HepG2 (cell line): ENCODE data around the gene PTPN12. TPM values are rescaled to one million over a fixed set of nuclear protein-coding genes. Genes with fewer than 3 reads are reported as not detected.
A peak's percentile ranks its signal among the peaks of the same experiment; 100 is the strongest.

ENCODE experiments used
- ATAC-seq: fragments of 200-7000 bp; cut with Tn5 transposase; 3 replicates; pipeline ENCODE4 v1.9.1; 2020; ENCODE audit warnings: mild to moderate bottlenecking, moderate library complexity
- BruUV-seq: library from RNA; stranded (reverse); fragments of 400-500 nt; replicated peaks from 2 replicates; lab custom pipeline; 2021; lab: Mats Ljungman, UMichigan
- CTCF ChIA-PET: fragments of 300-600 bp; formaldehyde crosslinking; extraction: SDS; loops from one replicate; lab custom pipeline; 2021; ENCODE audit warnings: low total read pairs, inconsistent platforms, low intra/inter-chr PET ratio; lab: Yijun Ruan, JAX
- POLR2A ChIA-PET: fragments of 350-600 bp; sonication (Branson Sonifier 250); formaldehyde crosslinking; loops from one replicate; lab custom pipeline; 2020; ENCODE audit warnings: antibody characterized with exemption, inconsistent platforms; lab: Yijun Ruan, JAX
- DNase-seq: peaks from one replicate; pipeline ENCODE4 v3.0.0-alpha.2; 2015; ENCODE audit warnings: low spot score
- FAIRE-seq: peaks from 3 replicates; lab custom pipeline; 2011; peaks lifted over from hg19 to GRCh38; lab: Jason Lieb, UNC
- H2AFZ ChIP-seq: one replicate; pipeline ENCODE4 v1.6.1; 2011; ENCODE audit warnings: low read length, inconsistent platforms
- H3K27ac ChIP-seq: fragments of 300-600 bp; 3 replicates; pipeline ENCODE4 v1.8.0; 2011; ENCODE audit warnings: mixed run types, mild to moderate bottlenecking, mixed read lengths, low read length, inconsistent platforms; ENCODE audit not compliant: insufficient read depth; ENCODE audit errors: extremely low read length
- H3K27me3 ChIP-seq, 2 experiments: fragments of 200-600 bp in 1 of 2; 2 replicates in 1 of 2; 3 replicates in 1 of 2; pipeline versions ENCODE4 v1.6.0 to v1.8.0; 2011; ENCODE audit warnings: low read length in 2 of 2, mild to moderate bottlenecking in 2 of 2, moderate library complexity in 2 of 2, inconsistent platforms in 1 of 2; ENCODE audit not compliant: insufficient read depth in 2 of 2, control insufficient read depth in 1 of 2
- H3K36me3 ChIP-seq, 2 experiments: fragments of 200-600 bp in 1 of 2; replicated peaks in 1 of 2; 2 replicates in 1 of 2; 3 replicates in 1 of 2; pipeline versions ENCODE4 v1.5.1 to v1.8.0; 2011; ENCODE audit warnings: low read length in 2 of 2, inconsistent platforms in 1 of 2; ENCODE audit not compliant: insufficient read depth in 2 of 2, control insufficient read depth in 1 of 2
- H3K4me1 ChIP-seq: 2 replicates; pipeline ENCODE4 v1.5.1; 2012; ENCODE audit warnings: low read length, inconsistent platforms; ENCODE audit not compliant: insufficient read depth
- H3K4me2 ChIP-seq: 2 replicates; pipeline ENCODE4 v1.6.0; 2011; ENCODE audit warnings: low read depth, low read length, inconsistent platforms
- H3K4me3 ChIP-seq, 3 experiments: fragments of 200-600 bp in 1 of 3; sonication (generic), shearing (Covaris generic) in 1 of 3; replicated peaks in 1 of 3; 2 replicates each; pipeline ENCODE4 v1.5.1; 2011 to 2016; ENCODE audit warnings: low read length in 3 of 3, inconsistent platforms in 2 of 3, low read depth in 2 of 3, mild to moderate bottlenecking in 2 of 3, control low read depth in 1 of 3, mixed read lengths in 1 of 3; ENCODE audit not compliant: insufficient read depth in 1 of 3
- H3K79me2 ChIP-seq: one replicate; pipeline ENCODE4 v1.6.1; 2011; ENCODE audit warnings: low read length, inconsistent platforms; ENCODE audit not compliant: insufficient read depth
- H3K9ac ChIP-seq: 2 replicates; pipeline ENCODE4 v1.6.0; 2011; ENCODE audit warnings: mild to moderate bottlenecking, low read depth, low read length, inconsistent platforms; ENCODE audit not compliant: insufficient read depth
- H3K9me3 ChIP-seq: 2 replicates; pipeline ENCODE4 v1.5.1; 2012; ENCODE audit warnings: mild to moderate bottlenecking, low read length
- H4K20me1 ChIP-seq: 2 replicates; pipeline ENCODE4 v1.6.0; 2011; ENCODE audit warnings: inconsistent platforms, mild to moderate bottlenecking, low read length, moderate library complexity; ENCODE audit not compliant: insufficient read depth
- ESRRA ChIP-seq: sonication (generic); formaldehyde crosslinking; IDR thresholded peaks from 2 replicates; pipeline ENCODE4 v1.5.1; 2020; ENCODE audit warnings: mild to moderate bottlenecking, low read depth, missing genetic modification reagents
- HNRNPK ChIP-seq: fragments of 200-400 bp; formaldehyde crosslinking; IDR thresholded peaks from 2 replicates; pipeline ENCODE4 v1.6.1; 2018; ENCODE audit warnings: low read length, low read depth, moderate library complexity, mild to moderate bottlenecking; ENCODE audit not compliant: poor library complexity, severe bottlenecking
- IKZF1 ChIP-seq: fragments of 450-650 bp; IDR thresholded peaks from 2 replicates; pipeline ENCODE4 v1.7.1; 2016
- IRF2 ChIP-seq: IDR thresholded peaks from 2 replicates; pipeline ENCODE4 v1.6.1; 2018; ENCODE audit warnings: missing genetic modification reagents, missing compliant biosample characterization
- KLF15 ChIP-seq: sonication (generic); formaldehyde crosslinking; IDR thresholded peaks from 2 replicates; pipeline ENCODE4 v1.8.1; 2023; ENCODE audit warnings: borderline replicate concordance, mild to moderate bottlenecking, inconsistent platforms, missing genetic modification reagents, mixed read lengths
- KLF16 ChIP-seq, 2 experiments: sonication (generic) in 1 of 2; formaldehyde crosslinking in 1 of 2; IDR thresholded peaks; 2 replicates each; pipeline versions ENCODE4 v1.6.1 to v1.8.0; 2016 to 2023; ENCODE audit warnings: missing genetic modification reagents in 2 of 2, missing compliant biosample characterization in 1 of 2
- LCORL ChIP-seq, 2 experiments: fragments of 450-650 bp in 1 of 2; sonication (generic) in 1 of 2; formaldehyde crosslinking in 1 of 2; IDR thresholded peaks; 2 replicates each; pipeline versions ENCODE4 v1.5.0 to v1.6.1; 2017 to 2020; ENCODE audit warnings: antibody characterized with exemption in 1 of 2, missing genetic modification reagents in 1 of 2
- MTF2 ChIP-seq: sonication (generic); formaldehyde crosslinking; IDR thresholded peaks from 2 replicates; pipeline ENCODE4 v1.5.0; 2020; ENCODE audit warnings: missing genetic modification reagents, borderline replicate concordance
- MXD3 ChIP-seq: IDR thresholded peaks from 2 replicates; pipeline ENCODE4 v1.6.1; 2016; ENCODE audit warnings: mild to moderate bottlenecking, missing biosample characterization, missing genetic modification reagents
- NFATC3 ChIP-seq: sonication (generic); formaldehyde crosslinking; IDR thresholded peaks from 2 replicates; pipeline ENCODE4 v1.5.1; 2020; ENCODE audit warnings: mild to moderate bottlenecking, missing genetic modification reagents
- SOX5 ChIP-seq: IDR thresholded peaks from 2 replicates; pipeline ENCODE4 v1.6.1; 2016; ENCODE audit warnings: borderline replicate concordance
- YEATS2 ChIP-seq: sonication (generic); formaldehyde crosslinking; IDR thresholded peaks from 2 replicates; pipeline ENCODE4 v1.4.0; 2020; ENCODE audit warnings: missing genetic modification reagents, borderline replicate concordance
- ZNF766 ChIP-seq: sonication (generic); formaldehyde crosslinking; IDR thresholded peaks from 2 replicates; pipeline ENCODE4 v1.5.0; 2020; ENCODE audit warnings: missing genetic modification reagents, borderline replicate concordance
- ZNF777 ChIP-seq: sonication (generic); formaldehyde crosslinking; IDR thresholded peaks from 2 replicates; pipeline ENCODE4 v1.4.0; 2020; ENCODE audit warnings: missing genetic modification reagents
- ZNF792 ChIP-seq: IDR thresholded peaks from 2 replicates; pipeline ENCODE4 v1.6.1; 2016
- WGBS: methylation state at CpG from one replicate; pipeline ENCODE4 v1.1.6; 2017; ENCODE audit warnings: low lambda C conversion rate; 5-methylcytosine and 5-hydroxymethylcytosine counted together
- in situ Hi-C: cut with HindIII; loops from 2 replicates; pipeline ENCODE4 v1.10.0; 2017; ENCODE audit warnings: low pct_unique_long_range_greater_than_20kb; ENCODE audit not compliant: extremely low pct_ligation_motif_present
- intact Hi-C: fragments of 100-400 bp; cut with micrococcal nuclease; formaldehyde crosslinking; loops from one replicate; pipeline ENCODE4 v1.10.0; 2022; ENCODE audit not compliant: unreplicated experiment
- polyA plus RNA-seq, 8 experiments: library from polyadenylated mRNA; depleted of rRNA in 3 of 8; stranded (reverse) in 7 of 8; unstranded in 1 of 8; fragments of >200 nt; fragmentation: Illumina TruSeq in 4 of 8; extraction: Trizol in 4 of 8; gene quantifications; 2 replicates each; pipeline versions ENCODE4 v1.2.1 to v1.2.3, GENCODE V29; 2011 to 2016; ENCODE audit warnings: low read depth in 4 of 8, missing spikeins in 1 of 8, mixed read lengths in 1 of 8; ENCODE audit not compliant: insufficient read depth in 1 of 8
- total RNA-seq, 5 experiments: library from RNA; depleted of rRNA; stranded (reverse); fragments of >200 nt; fragmentation: Illumina TruSeq; extraction: Trizol; gene quantifications; 2 replicates each; pipeline ENCODE4 v1.2.3, GENCODE V29; 2016; ENCODE audit warnings: low read depth in 1 of 5

PTPN12 gene
- total and polyA plus RNA-seq, 2 of the 13 experiments (the other 11 are each of a cell fraction or from before 2014, with no cell fraction given): 22.9 to 56.8 TPM

GRCh38 chr7:77537136-77537777 is at the start of gene PTPN12 (continued):
- TF ChIP-seq KLF16 (CRISPR knock-in tag; IDR thresholded peaks at IDR 0.05): no peak
- TF ChIP-seq ZNF777 (CRISPR knock-in tag): 0 out of 2 replicates have a peak, but pooled peaks have one; percentile 32
- TF ChIP-seq MTF2 (CRISPR knock-in tag): 0 out of 2 replicates have a peak, but pooled peaks have one; percentile 25
- TF ChIP-seq IKZF1: no peak
- no peak for TF ChIP-seq IRF2 (CRISPR knock-in tag)
- no peak for TF ChIP-seq KLF15
- TF ChIP-seq MXD3: peak; percentile 82; the same call in 1 of the 2 replicates
- TF ChIP-seq HNRNPK: peak; percentile 95
- TF ChIP-seq YEATS2: no peak

GRCh38 chr7:77488986-77489385 is 48.1 kb upstream of the PTPN12 start:
- DNase-seq (no peak), ATAC-seq (no peak), FAIRE-seq (no peak)
- Histone ChIP-seq H4K20me1 (no peaks in the 10 kb centered on the region), H3K79me2 (no peaks in the 10 kb centered on the region), H3K36me3 (no peaks in the 10 kb centered on the region), H3K27me3 (no peaks in the 10 kb centered on the region), H3K9ac (no peak overlapping the region), H3K27ac (no peak overlapping the region), H3K9me3 (peaks cover 3% of the 10 kb centered on the region), H3K4me2 (no peak overlapping the region), H2AFZ (no peak overlapping the region), H3K4me1 (no peaks in the 10 kb centered on the region), H3K4me3 (no peak overlapping the region)
- in situ Hi-C loops: no loop called here
- TF ChIP-seq NFATC3 (no peak), ZNF792 (CRISPR knock-in tag) (no peak), ZNF766 (CRISPR knock-in tag) (no peak), SOX5 (CRISPR knock-in tag) (no peak), ESRRA (CRISPR knock-in tag) (no peak), LCORL (IDR thresholded peaks at IDR 0.05) (no peak), LCORL (CRISPR knock-in tag; IDR thresholded peaks at IDR 0.05) (no peak)
- intact Hi-C loops: no loop called here
- POLR2A ChIA-PET: no interaction called here
- CTCF ChIA-PET: no interaction called here
- WGBS: 42% methylated on average over 1 of the region's 1 CpG
- no TSS peak for BruUV-seq
